CD4-positive, alpha-beta T cell treated with Interleukin-17A for 1 hour (primary cell): ENCODE results near the gene KCNA3.
"Not testable (repeated sequence)": the region's sequence is repeated elsewhere in the genome, so short reads cannot be mapped to it uniquely, and the experiment has no call there.

Source experiments
- DNase-seq: peaks from one replicate; pipeline ENCODE4 v3.0.0-alpha.2; 2020

Gene KCNA3

GRCh38 chr1:110676970-110677369 lies 2.2 kb upstream of the KCNA3 start:
- DNase-seq: peak; percentile 17

DNA sequence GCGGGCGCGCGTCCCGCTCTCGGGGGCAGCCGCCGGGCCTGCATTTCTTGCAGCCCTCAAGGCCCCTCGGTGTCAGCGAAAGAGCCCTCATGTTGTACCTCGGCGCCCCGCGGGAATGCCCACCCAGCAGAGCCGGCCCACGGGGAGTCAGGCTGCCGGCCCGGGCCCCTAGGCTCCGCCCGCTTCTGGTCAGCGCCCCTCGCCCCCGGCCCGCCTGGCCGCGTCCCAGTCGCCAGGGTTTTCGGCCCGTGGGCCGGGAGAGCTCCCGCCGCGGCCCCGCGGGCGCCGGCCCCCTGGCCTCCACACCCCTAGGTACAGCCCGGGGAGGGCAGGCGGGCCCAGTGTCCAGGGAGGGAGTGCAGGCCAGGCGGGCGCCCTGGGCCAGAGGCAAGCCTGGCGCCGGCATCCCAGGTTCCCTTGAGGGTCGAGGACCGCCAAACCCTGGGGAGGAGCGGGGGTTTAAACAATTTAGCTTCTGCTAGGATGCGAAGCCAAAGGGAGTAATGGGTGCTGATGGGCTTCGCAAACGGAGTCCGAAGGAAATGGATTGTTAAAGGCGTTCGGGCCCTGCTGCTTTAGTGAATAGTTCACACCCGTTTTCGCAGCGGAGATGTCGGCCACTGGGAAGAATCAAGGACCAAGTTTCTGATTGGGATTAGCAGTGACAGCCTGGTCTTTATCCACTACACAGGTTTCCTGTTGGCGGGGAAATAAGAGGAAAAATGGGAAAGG lies 486 bp upstream of the KCNA3 start:
- DNase-seq: peak; percentile 19

DNA sequence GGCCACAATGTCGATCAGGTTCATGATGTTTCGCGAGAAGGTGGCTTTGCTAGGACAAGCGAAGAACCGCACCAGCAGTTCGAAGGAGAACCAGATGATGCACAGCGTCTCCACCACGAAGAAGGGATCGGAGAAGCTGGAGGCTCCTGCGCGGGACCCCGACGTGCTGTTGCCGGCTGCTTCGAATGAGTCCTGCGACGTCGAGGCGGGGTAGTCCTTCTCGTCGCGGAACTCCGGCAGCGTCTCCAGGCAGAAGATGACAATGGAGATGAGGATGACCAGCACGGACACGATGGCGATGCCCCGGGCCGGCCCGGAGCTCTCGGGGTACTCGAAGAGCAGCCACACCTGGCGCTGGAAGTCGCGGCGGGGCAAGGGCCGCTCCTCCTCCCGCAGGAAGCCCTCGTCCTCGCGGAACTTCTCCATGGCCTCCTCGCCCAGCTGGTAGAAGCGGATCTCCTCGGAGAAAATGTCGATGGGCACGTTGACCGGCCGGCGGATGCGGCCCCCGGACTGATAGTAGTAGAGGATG lies 869 bp downstream of the KCNA3 start:
- peak; percentile 51 for DNase-seq

DNA sequence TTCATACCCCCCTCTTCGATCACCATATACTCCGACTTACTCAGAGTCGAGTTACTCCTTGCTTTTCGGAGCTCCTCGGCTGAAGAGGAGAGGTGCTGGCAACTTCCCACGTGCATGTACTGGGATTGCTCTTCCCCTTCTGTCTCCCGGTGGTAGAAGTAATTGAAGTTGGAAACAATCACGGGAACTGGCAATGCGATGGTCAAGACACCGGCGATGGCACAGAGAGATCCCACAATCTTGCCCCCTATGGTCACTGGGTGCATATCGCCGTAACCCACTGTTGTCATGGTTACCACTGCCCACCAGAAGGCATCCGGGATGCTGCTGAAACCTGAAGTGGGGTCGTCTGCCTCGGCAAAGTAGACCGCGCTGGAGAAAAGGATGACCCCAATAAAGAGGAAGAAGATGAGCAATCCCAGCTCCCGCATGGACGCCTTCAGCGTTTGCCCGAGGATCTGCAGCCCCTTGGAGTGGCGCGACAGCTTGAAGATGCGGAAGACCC lies 1.5 kb downstream of the KCNA3 start:
- DNase-seq: peak; percentile 76

- DNase-seq: peak; percentile 85
These were observed 2.0 kb downstream of the KCNA3 start for GRCh38 chr1:110672753-110673108.

DNA sequence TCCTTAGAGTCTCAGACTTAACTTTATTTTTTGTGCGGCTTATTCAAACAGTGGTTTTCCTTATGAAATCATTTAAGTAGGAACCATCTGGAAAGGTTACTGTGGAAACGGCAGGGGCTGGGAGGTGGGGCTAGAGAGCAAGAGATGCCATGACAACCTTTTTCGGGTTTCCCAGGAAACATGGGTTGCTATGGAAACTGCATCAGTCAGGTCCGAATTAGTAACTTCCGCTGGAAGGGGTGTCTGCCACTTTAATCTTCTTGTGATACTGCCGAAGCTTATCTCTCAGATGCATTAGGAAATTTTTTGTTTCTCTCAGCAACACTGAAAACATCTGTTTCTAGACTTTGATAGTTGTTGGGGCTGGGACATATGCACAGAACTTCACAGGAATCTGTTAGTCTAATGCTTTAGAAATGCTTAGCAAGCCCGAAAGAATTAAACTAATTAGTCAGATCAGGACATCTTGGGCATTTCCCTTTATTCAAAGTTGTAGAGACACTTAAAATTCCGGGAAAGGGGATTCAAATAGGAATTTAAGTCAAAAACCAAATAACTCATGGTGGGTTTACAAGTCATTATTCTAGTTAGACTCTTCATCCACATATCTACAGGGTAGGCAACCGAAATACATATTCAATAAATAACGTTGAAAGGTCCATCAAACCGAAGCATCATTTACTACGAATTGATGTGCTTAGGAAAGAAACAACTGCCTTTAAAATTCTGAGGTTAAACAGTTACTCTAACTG lies 2.6 kb downstream of the KCNA3 start:
- DNase-seq: peak; percentile 98

DNA sequence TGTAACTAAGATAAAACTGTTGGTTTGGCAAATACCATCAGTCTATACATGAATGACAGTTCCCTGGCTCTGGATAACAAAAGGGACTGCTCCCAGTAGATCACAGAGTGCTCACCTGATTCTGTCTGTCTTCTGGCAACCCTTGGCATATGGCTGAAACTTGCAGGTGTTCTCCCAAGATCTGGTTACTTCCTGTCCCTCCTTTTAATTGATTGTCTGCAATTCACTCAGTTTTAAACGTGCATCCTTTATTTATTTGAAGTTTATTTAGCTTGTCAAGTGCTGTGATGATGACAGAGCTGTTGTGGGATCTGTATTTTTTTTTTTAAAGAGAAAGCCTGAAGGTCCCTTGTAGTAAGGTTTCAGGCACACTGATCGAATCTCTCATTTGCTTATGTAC lies 3.4 kb downstream of the KCNA3 start:
- peak; percentile 72 for DNase-seq

- peak; percentile 72 for DNase-seq
These were observed 6.2 kb downstream of the KCNA3 start for GRCh38 chr1:110668549-110668948.

DNA sequence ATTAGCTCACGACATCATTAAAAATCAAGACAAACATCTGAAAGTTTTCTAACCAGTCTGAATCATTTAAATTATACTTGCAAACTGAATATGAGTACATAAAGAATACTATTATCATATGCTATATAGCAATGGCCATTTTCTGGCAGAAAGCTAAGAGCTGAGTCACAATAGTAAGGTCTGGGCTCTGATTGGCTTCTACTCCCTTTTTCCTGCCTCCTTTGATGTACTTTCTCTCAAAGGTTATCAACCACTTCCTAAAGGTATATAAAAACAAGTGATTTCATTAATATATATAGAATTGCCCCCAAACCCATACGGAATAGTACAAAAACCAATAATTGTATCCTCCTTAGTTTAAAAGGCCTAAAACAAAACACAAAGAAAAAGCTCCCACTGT lies 7.0 kb downstream of the KCNA3 start:
- peak; percentile 63 for DNase-seq

DNA sequence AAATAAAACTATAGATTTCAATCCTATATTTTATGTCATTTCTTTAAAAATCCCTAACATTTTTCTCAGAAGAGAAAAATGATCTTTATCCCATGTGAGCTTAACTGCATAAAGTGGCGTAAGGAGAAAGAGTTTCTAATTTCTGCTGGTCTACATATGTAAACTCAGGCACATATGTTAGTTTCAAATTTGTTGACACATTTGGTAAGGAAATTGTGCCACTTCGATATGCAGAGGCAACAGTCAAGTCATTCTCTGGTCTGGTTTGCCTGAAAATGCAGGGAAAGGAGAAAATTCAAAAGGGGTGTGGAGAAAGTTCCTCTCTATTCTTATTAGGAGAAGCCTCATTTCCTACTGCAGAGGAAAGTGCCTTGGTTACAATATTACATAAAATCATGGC lies 11.5 kb downstream of the KCNA3 start:
- no peak for DNase-seq

- DNase-seq: not testable (repeated sequence)
These were observed 15.2 kb downstream of the KCNA3 start for GRCh38 chr1:110659559-110659958.

- no peak for DNase-seq
These were observed 17.4 kb downstream of the KCNA3 start for GRCh38 chr1:110657351-110657750.

GRCh38 chr1:110650609-110651008 lies 24.1 kb downstream of the KCNA3 start:
- no peak for DNase-seq

DNA sequence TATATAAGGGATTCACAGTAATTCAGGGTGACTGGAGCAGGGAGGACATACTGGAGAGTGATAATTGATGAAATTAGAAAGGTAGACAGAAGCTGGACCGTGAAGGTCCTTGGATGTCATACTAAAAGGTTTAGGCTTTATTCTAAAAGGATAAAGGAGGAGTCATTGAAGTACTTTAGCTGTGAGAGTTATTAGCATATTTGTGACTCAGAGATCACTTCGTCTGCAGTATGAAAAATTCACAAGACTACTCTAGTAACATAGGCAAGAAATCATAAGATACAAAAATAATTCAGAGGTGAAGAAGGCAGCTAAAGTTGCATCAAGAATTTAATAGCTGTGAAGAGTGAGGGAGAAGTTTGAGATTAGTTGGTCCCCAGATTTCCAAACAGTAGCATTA lies 26.3 kb downstream of the KCNA3 start:
- no peak for DNase-seq

DNA sequence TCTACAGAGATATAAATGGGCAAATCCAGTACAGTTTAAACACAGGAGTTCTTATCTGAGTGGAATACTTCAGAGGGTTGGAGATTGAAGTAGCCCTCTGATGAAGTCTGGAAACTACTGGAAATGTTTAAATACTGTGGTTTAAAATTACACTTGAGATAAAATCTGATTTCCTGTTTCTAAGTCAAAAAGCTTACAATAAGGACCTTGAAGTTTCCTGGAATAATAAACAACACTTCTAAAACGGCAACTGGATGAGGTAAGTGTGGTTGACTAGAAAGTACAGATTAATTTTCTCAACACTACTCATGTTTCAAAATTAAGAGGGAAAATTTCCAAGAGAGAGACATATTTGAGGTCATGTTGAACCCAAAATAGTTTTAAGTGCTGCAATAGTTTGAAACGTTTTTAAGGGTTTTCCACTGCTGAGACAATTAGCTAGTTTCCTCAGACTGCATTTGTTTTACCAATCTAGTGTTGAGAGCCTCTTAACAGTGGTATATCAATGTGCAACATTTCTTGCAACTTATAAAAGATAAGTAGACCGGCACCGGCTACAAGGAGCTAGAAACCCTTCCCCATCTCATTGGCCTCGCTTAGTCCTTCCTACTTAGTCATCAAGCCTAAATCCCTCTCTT lies 27.4 kb downstream of the KCNA3 start:
- peak; percentile 75 for DNase-seq

- peak; percentile 38 for DNase-seq
These were observed 28.7 kb downstream of the KCNA3 start for GRCh38 chr1:110645821-110646735.

GRCh38 chr1:110645211-110645610 lies 29.5 kb downstream of the KCNA3 start:
- no peak for DNase-seq

DNA sequence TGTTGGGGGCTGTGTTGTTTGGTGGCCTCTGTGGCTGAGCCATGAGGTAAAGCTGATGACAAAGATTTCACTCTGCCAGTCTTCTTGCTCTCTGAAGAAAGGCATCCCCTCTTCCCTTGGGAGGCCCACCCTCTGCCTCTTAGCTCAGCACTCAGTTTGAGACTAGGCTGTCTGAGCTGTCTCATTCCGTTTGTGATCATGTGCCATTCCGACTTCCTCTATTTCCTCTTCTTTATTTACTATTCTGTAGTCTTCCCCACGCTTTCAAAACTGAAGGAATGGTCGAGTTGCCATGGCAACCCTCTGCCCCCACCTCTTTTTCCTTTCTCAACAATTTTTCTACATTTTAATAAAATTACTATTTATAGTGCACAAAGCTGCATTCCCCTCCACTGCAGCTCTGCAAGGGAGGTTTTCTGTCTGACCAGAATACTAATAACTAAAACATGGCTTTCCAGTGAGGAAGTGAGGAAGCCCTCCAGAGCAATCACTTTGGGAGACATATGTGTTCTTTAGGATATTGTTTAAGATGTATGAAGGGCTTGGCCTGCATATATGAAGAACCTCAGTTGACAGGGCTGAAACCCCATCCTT lies 30.8 kb downstream of the KCNA3 start:
- DNase-seq: no peak

- no peak for DNase-seq
These were observed 34.9 kb downstream of the KCNA3 start for GRCh38 chr1:110639724-110640386.

- DNase-seq: no peak
These were observed 36.2 kb downstream of the KCNA3 start for GRCh38 chr1:110638556-110638955.

- no peak for DNase-seq
These were observed 36.7 kb downstream of the KCNA3 start for GRCh38 chr1:110638058-110638457.
